A549 (cell line): ENCODE measurements around the gene COMT. TPM values are rescaled to one million over a fixed set of nuclear protein-coding genes. Genes with fewer than 3 reads are reported as not detected.

Source experiments
- ATAC-seq, 2 experiments: fragments of 200-7000 bp in 1 of 2; fragments of >200 bp in 1 of 2; cut with Nextera tagmentation in 1 of 2; cut with Tn5 transposase in 1 of 2; 3 replicates each; pipeline versions ENCODE4 v1.8.0 to v1.9.1; 2018 to 2020; ENCODE audit warnings: mild to moderate bottlenecking in 1 of 2, moderate library complexity in 1 of 2
- CTCF ChIA-PET: fragments of 300-600 bp; sonication (Branson Sonifier 250); formaldehyde crosslinking; extraction: SDS; loops from one replicate; lab custom pipeline; 2021; ENCODE audit warnings: antibody characterized with exemption, inconsistent platforms; lab: Yijun Ruan, JAX
- POLR2A ChIA-PET: fragments of 350-600 bp; formaldehyde crosslinking; extraction: SDS; loops from one replicate; lab custom pipeline; 2021; ENCODE audit warnings: antibody characterized with exemption, inconsistent platforms; lab: Yijun Ruan, JAX
- DNase-seq, 2 experiments: peaks; one replicate each; pipeline versions ENCODE4 v3.0.0 to v3.0.0-alpha.2; 2011 to 2016; ENCODE audit warnings: low read depth in 1 of 2, low spot score in 1 of 2
- FAIRE-seq: peaks from 2 replicates; lab custom pipeline; 2011; peaks lifted over from hg19 to GRCh38; lab: Jason Lieb, UNC
- H3K27ac ChIP-seq, 2 experiments: fragments of >200 bp; sonication (Bioruptor Twin); formaldehyde crosslinking; 3 replicates each; pipeline ENCODE4 v1.5.1; 2016 to 2017
- H3K4me1 ChIP-seq: fragments of >200 bp; sonication (Bioruptor Twin); formaldehyde crosslinking; 3 replicates; pipeline ENCODE4 v1.6.1; 2016
- H3K4me2 ChIP-seq: fragments of >200 bp; sonication (Bioruptor Twin); formaldehyde crosslinking; 3 replicates; pipeline ENCODE4 v1.6.1; 2016
- H3K4me3 ChIP-seq: fragments of >200 bp; sonication (Bioruptor Twin); formaldehyde crosslinking; 3 replicates; pipeline ENCODE4 v1.5.1; 2016
- H3K9me3 ChIP-seq: fragments of >200 bp; sonication (Bioruptor Twin); formaldehyde crosslinking; 3 replicates; pipeline ENCODE4 v1.6.1; 2016
- CHD2 ChIP-seq: fragments of 150-350 bp; IDR thresholded peaks from 2 replicates; pipeline ENCODE4 v1.6.1; 2014; ENCODE audit warnings: low read length; ENCODE audit not compliant: partially characterized antibody
- ESRRA ChIP-seq: fragments of 150-350 bp; IDR thresholded peaks from 2 replicates; pipeline ENCODE4 v1.6.1; 2014; ENCODE audit warnings: mild to moderate bottlenecking, low read length, borderline replicate concordance
- FOXS1 ChIP-seq: fragments of 250-450 bp; sonication (Bioruptor Pico); IDR thresholded peaks from 2 replicates; pipeline ENCODE4 v1.5.0; 2020; ENCODE audit warnings: mild to moderate bottlenecking, moderate library complexity
- HDAC2 ChIP-seq: fragments of 200-600 bp; sonication (generic); IDR thresholded peaks from 2 replicates; pipeline ENCODE4 v1.6.1; 2016
- HOXA7 ChIP-seq: fragments of 250-450 bp; sonication (Bioruptor Pico); IDR thresholded peaks from 2 replicates; pipeline ENCODE4 v1.5.0; 2020; ENCODE audit warnings: mild to moderate bottlenecking, moderate library complexity
- JUNB ChIP-seq: fragments of >200 bp; sonication (Bioruptor Twin); formaldehyde crosslinking; IDR thresholded peaks from 2 replicates; pipeline ENCODE4 v1.6.1; 2016
- KDM1A ChIP-seq: fragments of 200-600 bp; sonication (generic); IDR thresholded peaks from 2 replicates; pipeline ENCODE4 v1.6.1; 2016; ENCODE audit warnings: low read depth, mild to moderate bottlenecking
- NFE2L2 ChIP-seq: fragments of 150-350 bp; conservative IDR thresholded peaks from 2 replicates; pipeline ENCODE4 v1.6.1; 2014; ENCODE audit warnings: low read length
- NR3C1 ChIP-seq: fragments of >200 bp; sonication (Bioruptor Twin); formaldehyde crosslinking; IDR thresholded peaks from 3 replicates; pipeline ENCODE4 v1.6.1; 2017
- REST ChIP-seq: fragments of 200-600 bp; sonication (generic); IDR thresholded peaks from 2 replicates; pipeline ENCODE4 v1.6.1; 2016; ENCODE audit warnings: antibody characterized with exemption, mild to moderate bottlenecking, moderate library complexity
- SREBF2 ChIP-seq: fragments of 450-650 bp; IDR thresholded peaks from 2 replicates; pipeline ENCODE4 v1.6.1; 2014; ENCODE audit warnings: mild to moderate bottlenecking, moderate library complexity
- USF2 ChIP-seq: fragments of 450-650 bp; IDR thresholded peaks from 2 replicates; pipeline ENCODE4 v1.6.1; 2014; ENCODE audit warnings: antibody characterized with exemption
- WGBS: methylation state at CpG from one replicate; pipeline ENCODE4 v1.1.6; 2017; ENCODE audit errors: missing lambda C conversion rate; 5-methylcytosine and 5-hydroxymethylcytosine counted together
- polyA plus RNA-seq, 4 experiments: library from polyadenylated mRNA; depleted of rRNA in 3 of 4; stranded (reverse); fragments of >200 nt; fragmentation: RNase III in 1 of 4; extraction: RNeasy Plus Mini Kit Qiagen cat#74134 plus additional on column Dnase treatment in 1 of 4; gene quantifications; 2 replicates in 3 of 4; 3 replicates in 1 of 4; pipeline ENCODE4 v1.2.3, GENCODE V29; 2011 to 2017
- TF ChIP-seq, protein P1 (sequence below): IDR thresholded peaks from 2 replicates; pipeline ENCODE4 v1.6.1; 2012
- TF ChIP-seq, protein P2 (sequence below): fragments of 150-350 bp; IDR thresholded peaks from 2 replicates; pipeline ENCODE4 v1.6.1; 2014; ENCODE audit warnings: low read depth, mild to moderate bottlenecking, low read length

COMT gene
- polyA plus RNA-seq, 2 of the 4 experiments (the other 2 are of a cell fraction): 72.3 to 125 TPM

DNA sequence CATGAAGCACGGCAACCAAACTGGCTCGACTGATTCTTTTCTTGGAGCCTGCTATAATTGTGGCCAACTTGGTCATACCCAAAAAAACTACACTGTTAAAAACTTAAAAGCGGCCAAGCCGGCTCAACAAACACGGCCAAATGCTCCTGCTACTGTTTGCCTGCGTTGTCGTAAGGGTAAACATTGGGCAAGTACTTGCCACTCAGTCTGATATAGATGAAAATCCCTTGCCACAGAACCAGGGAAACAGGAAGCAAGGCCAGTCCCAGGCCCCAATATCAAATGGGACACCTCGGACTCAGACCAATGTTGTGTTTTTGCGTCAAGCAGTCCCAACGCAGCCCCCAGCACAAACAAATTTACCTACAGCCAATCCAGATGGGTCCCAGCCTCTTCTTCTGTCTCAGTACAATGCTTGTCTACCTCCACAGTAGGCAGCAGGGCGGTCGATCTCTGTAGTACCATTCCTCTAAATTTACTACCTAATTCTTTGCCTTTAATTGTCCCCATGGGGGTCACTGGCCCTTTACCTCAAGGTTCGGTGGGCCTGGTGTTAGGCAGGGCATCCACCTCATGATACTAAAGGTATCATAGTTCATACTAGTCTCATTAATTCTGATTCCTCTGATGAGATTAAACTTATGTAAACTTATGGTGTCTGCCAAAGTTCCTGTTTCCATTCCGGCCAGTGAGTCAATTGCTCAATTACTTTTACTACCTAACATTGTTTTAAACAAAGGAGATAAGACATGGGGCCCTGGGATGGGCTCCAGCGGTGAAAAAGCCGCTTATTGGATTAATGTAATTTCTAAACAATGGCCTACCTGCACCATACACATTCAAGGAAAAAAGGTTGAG lies 3.7 kb upstream of the COMT start:
- ATAC-seq (no peak), DNase-seq (no peak), FAIRE-seq (no peak)
- Histone ChIP-seq H3K4me2 (no peak overlapping the region), H3K9me3 (no peaks in the 10 kb centered on the region), H3K27ac (no peak overlapping the region)
- POLR2A ChIA-PET: no interaction called here
- TF ChIP-seq NR3C1 (no peak), USF2 (no peak)
- TF ChIP-seq, all 56 proteins: peak for 0
- CTCF ChIA-PET: interaction anchor here (0.7 to 1.2 kb wide), 4 partner anchors 16 to 207 kb away, joined by 3 to 5 read pairs (median 4); no protein-coding TSS in a partner anchor
- 94% methylated on average over 16 of the region's 16 CpGs for WGBS
- H3K4me3 ChIP-seq: no peak overlapping the region
- H3K4me1 ChIP-seq: peaks cover 8% of the 10 kb centered on the region

GRCh38 chr22:19940536-19941364 lies 822 bp upstream of the COMT start:
- peak; percentile 44 to 59; a peak in 4 of 6 replicates for ATAC-seq
- Histone ChIP-seq H3K9me3 (no peaks in the 10 kb centered on the region), H3K27ac (peak overlapping the region; percentile 99 to 100), H3K4me2 (peak overlapping the region; percentile 93), H3K4me1 (peaks cover 20% of the 10 kb centered on the region), H3K4me3 (peak overlapping the region; percentile 91)
- FAIRE-seq: no peak
- CTCF ChIA-PET: interaction anchor here (0.7 to 1.0 kb wide), 2 partner anchors 30 to 73 kb away, joined by 3 read pairs; no protein-coding TSS in a partner anchor
- WGBS: 81% methylated on average over 15 of the region's 21 CpGs
- POLR2A ChIA-PET: no interaction called here
- peak in 1 of 2 experiments; percentile 28 for DNase-seq
- no peak for TF ChIP-seq HOXA7
- TF ChIP-seq, protein P1, sequence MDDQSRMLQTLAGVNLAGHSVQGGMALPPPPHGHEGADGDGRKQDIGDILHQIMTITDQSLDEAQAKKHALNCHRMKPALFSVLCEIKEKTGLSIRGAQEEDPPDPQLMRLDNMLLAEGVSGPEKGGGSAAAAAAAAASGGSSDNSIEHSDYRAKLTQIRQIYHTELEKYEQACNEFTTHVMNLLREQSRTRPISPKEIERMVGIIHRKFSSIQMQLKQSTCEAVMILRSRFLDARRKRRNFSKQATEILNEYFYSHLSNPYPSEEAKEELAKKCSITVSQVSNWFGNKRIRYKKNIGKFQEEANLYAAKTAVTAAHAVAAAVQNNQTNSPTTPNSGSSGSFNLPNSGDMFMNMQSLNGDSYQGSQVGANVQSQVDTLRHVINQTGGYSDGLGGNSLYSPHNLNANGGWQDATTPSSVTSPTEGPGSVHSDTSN: no peak
- TF ChIP-seq REST: no peak
- no peak for TF ChIP-seq KDM1A
- no peak for TF ChIP-seq HDAC2
- no peak for TF ChIP-seq ESRRA
- no peak for TF ChIP-seq FOXS1 (CRISPR knock-in tag)
- TF ChIP-seq SREBF2: no peak
- no peak for TF ChIP-seq NFE2L2
- TF ChIP-seq JUNB: no peak
- no peak for TF ChIP-seq CHD2
- TF ChIP-seq, protein P2, sequence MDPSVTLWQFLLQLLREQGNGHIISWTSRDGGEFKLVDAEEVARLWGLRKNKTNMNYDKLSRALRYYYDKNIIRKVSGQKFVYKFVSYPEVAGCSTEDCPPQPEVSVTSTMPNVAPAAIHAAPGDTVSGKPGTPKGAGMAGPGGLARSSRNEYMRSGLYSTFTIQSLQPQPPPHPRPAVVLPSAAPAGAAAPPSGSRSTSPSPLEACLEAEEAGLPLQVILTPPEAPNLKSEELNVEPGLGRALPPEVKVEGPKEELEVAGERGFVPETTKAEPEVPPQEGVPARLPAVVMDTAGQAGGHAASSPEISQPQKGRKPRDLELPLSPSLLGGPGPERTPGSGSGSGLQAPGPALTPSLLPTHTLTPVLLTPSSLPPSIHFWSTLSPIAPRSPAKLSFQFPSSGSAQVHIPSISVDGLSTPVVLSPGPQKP: no peak
